Caco-2 (cell line): ENCODE measurements around the gene CREB5. TPM values are rescaled to one million over a fixed set of nuclear protein-coding genes. Genes with fewer than 3 reads are reported as not detected.

Source experiments
- BruUV-seq: library from RNA; stranded (reverse); fragments of 400-500 nt; replicated peaks from 2 replicates; lab custom pipeline; 2021; lab: Mats Ljungman, UMichigan
- CTCF ChIA-PET: fragments of 300-600 bp; sonication (Branson Sonifier 250); formaldehyde crosslinking; loops from one replicate; lab custom pipeline; 2022; ENCODE audit warnings: antibody characterized with exemption; lab: Charles Lee
- POLR2A ChIA-PET: fragments of 300-600 bp; sonication (Branson Sonifier 250); formaldehyde crosslinking; loops from one replicate; lab custom pipeline; 2022; ENCODE audit warnings: antibody characterized with exemption; lab: Charles Lee
- DNase-seq, 2 experiments: peaks; one replicate each; pipeline versions ENCODE4 v3.0.0 to v3.0.0-alpha.2; 2020 to 2022
- H3K27me3 ChIP-seq: replicated peaks from 2 replicates; pipeline ENCODE4 v1.6.0; 2011; ENCODE audit warnings: low read length; ENCODE audit not compliant: control insufficient read depth, insufficient read depth
- H3K36me3 ChIP-seq: 2 replicates; pipeline ENCODE4 v1.5.1; 2011; ENCODE audit warnings: low read length; ENCODE audit not compliant: control insufficient read depth, insufficient read depth
- H3K4me1 ChIP-seq: fragments of 250-450 bp; sonication (Bioruptor Pico); 2 replicates; pipeline ENCODE4 v1.5.1; 2020; ENCODE audit warnings: mild to moderate bottlenecking
- H3K4me3 ChIP-seq: 2 replicates; pipeline ENCODE4 v1.5.1; 2011; ENCODE audit warnings: low read depth, mild to moderate bottlenecking, control low read depth, low read length
- H3K9me3 ChIP-seq: fragments of 250-450 bp; sonication (Bioruptor Pico); 2 replicates; pipeline ENCODE4 v1.5.1; 2020; ENCODE audit warnings: mild to moderate bottlenecking, moderate library complexity
- H3K27ac Mint-ChIP-seq: one replicate; pipeline ENCODE4 v1.8.0; 2022; ENCODE audit warnings: mixed read lengths; ENCODE audit not compliant: unreplicated experiment
- H3K27me3 Mint-ChIP-seq: one replicate; pipeline ENCODE4 v1.8.0; 2022; ENCODE audit warnings: mixed read lengths; ENCODE audit not compliant: insufficient read depth, unreplicated experiment
- H3K36me3 Mint-ChIP-seq: one replicate; pipeline ENCODE4 v1.8.0; 2022; ENCODE audit warnings: mild to moderate bottlenecking, mixed read lengths; ENCODE audit not compliant: insufficient read depth, unreplicated experiment
- H3K4me1 Mint-ChIP-seq: one replicate; pipeline ENCODE4 v1.8.0; 2022; ENCODE audit warnings: low read depth, mixed read lengths; ENCODE audit not compliant: unreplicated experiment
- H3K4me3 Mint-ChIP-seq: one replicate; pipeline ENCODE4 v1.8.0; 2022; ENCODE audit warnings: mild to moderate bottlenecking, moderate library complexity, mixed read lengths; ENCODE audit not compliant: unreplicated experiment
- H3K9me3 Mint-ChIP-seq: one replicate; pipeline ENCODE4 v1.8.0; 2022; ENCODE audit warnings: mixed read lengths; ENCODE audit not compliant: unreplicated experiment
- intact Hi-C: fragments of 100-400 bp; cut with micrococcal nuclease; formaldehyde crosslinking; loops from one replicate; pipeline ENCODE4 v1.10.0; 2022; ENCODE audit not compliant: unreplicated experiment
- total RNA-seq: library from RNA; stranded (reverse); gene quantifications from 2 replicates; pipeline ENCODE4 v1.2.3, GENCODE V29; 2022
- TF ChIP-seq, protein P1 (sequence below), 2 experiments: fragments of 200-600 bp in 1 of 2; IDR thresholded peaks; 1 replicate in 1 of 2; 2 replicates in 1 of 2; pipeline versions ENCODE4 v1.5.1 to v1.8.0; 2011 to 2022; ENCODE audit warnings: antibody characterized with exemption in 1 of 2, control low read depth in 1 of 2, inconsistent platforms in 1 of 2, low read depth in 1 of 2, low read length in 1 of 2, mild to moderate bottlenecking in 1 of 2, moderate library complexity in 1 of 2; ENCODE audit not compliant: insufficient read depth in 1 of 2, severe bottlenecking in 1 of 2, unreplicated experiment in 1 of 2

CREB5 gene
- total RNA-seq, 1 experiment from 2014 or later: 9.1 TPM

DNA sequence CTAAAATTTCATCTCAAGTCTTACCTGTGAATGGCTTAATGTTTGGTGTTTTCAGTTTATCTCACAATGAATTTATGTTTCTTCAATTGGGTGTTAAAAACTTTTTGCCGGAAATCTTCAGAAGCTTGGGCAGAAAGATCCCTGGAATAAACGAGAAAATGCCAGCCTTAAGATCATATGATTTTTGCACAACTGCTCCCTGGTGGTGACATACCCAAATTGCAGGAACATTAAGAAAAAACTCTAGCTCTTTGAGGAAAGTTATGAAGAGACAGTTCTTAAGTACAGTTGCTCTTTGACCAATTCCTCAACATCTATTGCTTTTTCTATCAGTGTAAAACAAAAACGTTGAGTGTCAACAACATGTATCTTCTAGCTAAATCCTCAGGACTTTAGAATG is 48.2 kb upstream of the CREB5 start:
- TF ChIP-seq, protein P1, sequence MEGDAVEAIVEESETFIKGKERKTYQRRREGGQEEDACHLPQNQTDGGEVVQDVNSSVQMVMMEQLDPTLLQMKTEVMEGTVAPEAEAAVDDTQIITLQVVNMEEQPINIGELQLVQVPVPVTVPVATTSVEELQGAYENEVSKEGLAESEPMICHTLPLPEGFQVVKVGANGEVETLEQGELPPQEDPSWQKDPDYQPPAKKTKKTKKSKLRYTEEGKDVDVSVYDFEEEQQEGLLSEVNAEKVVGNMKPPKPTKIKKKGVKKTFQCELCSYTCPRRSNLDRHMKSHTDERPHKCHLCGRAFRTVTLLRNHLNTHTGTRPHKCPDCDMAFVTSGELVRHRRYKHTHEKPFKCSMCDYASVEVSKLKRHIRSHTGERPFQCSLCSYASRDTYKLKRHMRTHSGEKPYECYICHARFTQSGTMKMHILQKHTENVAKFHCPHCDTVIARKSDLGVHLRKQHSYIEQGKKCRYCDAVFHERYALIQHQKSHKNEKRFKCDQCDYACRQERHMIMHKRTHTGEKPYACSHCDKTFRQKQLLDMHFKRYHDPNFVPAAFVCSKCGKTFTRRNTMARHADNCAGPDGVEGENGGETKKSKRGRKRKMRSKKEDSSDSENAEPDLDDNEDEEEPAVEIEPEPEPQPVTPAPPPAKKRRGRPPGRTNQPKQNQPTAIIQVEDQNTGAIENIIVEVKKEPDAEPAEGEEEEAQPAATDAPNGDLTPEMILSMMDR (IDR thresholded peaks at IDR 0.05; ENCODE audit: insufficient read depth in 1 of 2, low read depth in 1 of 2, low read length in 1 of 2, severe bottlenecking in 1 of 2, unreplicated experiment in 1 of 2): peak; percentile 5 to 42
- CTCF ChIA-PET: interaction anchor here (0.7 to 1.4 kb wide), 2 partner anchors 65 to 1079 kb away, joined by 3 to 6 read pairs; no protein-coding TSS in a partner anchor
- Mint-ChIP-seq H3K4me3 (no peak overlapping the region), H3K4me1 (peaks cover 6% of the 10 kb centered on the region), H3K9me3 (peaks cover 18% of the 10 kb centered on the region), H3K27ac (no peak overlapping the region), H3K27me3 (peaks cover 3% of the 10 kb centered on the region), H3K36me3 (no peaks in the 10 kb centered on the region)
- H3K4me1 ChIP-seq: no peaks in the 10 kb centered on the region
- H3K27me3 ChIP-seq: no peaks in the 10 kb centered on the region; the same call in 1 of the 2 replicates
- DNase-seq: no peak
- POLR2A ChIA-PET: no interaction called here
- H3K36me3 ChIP-seq: no peaks in the 10 kb centered on the region
- intact Hi-C loops: loop anchor here (5.0 kb wide), 1 partner anchor 67 kb away; no protein-coding TSS in a partner anchor
- H3K4me3 ChIP-seq: no peak overlapping the region
- no TSS peak for BruUV-seq
- 0 out of 2 replicates have a peak, but pooled peaks cover 4% of the 10 kb centered on the region for H3K9me3 ChIP-seq

GRCh38 chr7:28369523-28369922 is 42.8 kb upstream of the CREB5 start:
- no TSS peak for BruUV-seq
- no peaks in the 10 kb centered on the region for H3K4me1 ChIP-seq
- DNase-seq: no peak
- H3K36me3 ChIP-seq: no peaks in the 10 kb centered on the region
- CTCF ChIA-PET: no interaction called here
- Mint-ChIP-seq H3K9me3 (peaks cover 14% of the 10 kb centered on the region), H3K27me3 (peaks cover 6% of the 10 kb centered on the region), H3K4me1 (peaks cover 6% of the 10 kb centered on the region), H3K36me3 (no peaks in the 10 kb centered on the region), H3K27ac (no peak overlapping the region), H3K4me3 (no peak overlapping the region)
- H3K4me3 ChIP-seq: no peak overlapping the region
- TF ChIP-seq, protein P1 (IDR thresholded peaks at IDR 0.05; ENCODE audit: insufficient read depth in 1 of 2, low read depth in 1 of 2, low read length in 1 of 2, severe bottlenecking in 1 of 2, unreplicated experiment in 1 of 2): no peak
- 0 out of 2 replicates have a peak, but pooled peaks cover 4% of the 10 kb centered on the region for H3K9me3 ChIP-seq
- POLR2A ChIA-PET: no interaction called here
- H3K27me3 ChIP-seq: no peaks in the 10 kb centered on the region
- intact Hi-C loops: no loop called here

DNA sequence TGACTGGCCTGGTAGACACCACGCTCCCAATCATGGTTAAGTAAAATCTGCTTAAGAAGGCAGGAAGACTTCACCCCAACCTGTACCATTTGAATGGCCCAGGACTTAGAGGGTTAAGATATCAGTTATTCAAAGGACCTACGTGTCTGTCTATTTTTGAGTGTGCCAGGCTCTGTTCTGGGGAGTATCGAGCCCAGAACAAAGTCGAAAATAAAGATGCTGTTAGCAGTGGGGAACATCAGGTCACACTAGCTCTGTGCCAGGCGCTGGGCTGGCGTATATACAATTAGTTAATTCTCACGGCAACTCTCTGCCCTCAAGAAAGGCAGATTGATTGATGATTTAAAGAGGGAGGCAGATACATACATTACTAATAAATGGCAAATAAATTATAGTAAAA is 40.5 kb upstream of the CREB5 start:
- H3K27me3 Mint-ChIP-seq: peaks cover 3% of the 10 kb centered on the region
- intact Hi-C loops: no loop called here
- no peaks in the 10 kb centered on the region for H3K27me3 ChIP-seq
- H3K27ac Mint-ChIP-seq: no peak overlapping the region
- BruUV-seq: no TSS peak
- H3K36me3 Mint-ChIP-seq: no peaks in the 10 kb centered on the region
- no peak overlapping the region for H3K4me3 Mint-ChIP-seq
- no peaks in the 10 kb centered on the region for H3K4me1 ChIP-seq
- DNase-seq: no peak
- no peak overlapping the region for H3K4me3 ChIP-seq
- no peaks in the 10 kb centered on the region for H3K36me3 ChIP-seq
- no peaks in the 10 kb centered on the region for H3K9me3 Mint-ChIP-seq
- POLR2A ChIA-PET: interaction anchor here (0.6 kb wide), 1 partner anchor 1029 kb away, joined by 3 read pairs; no protein-coding TSS in a partner anchor
- CTCF ChIA-PET: interaction anchor here (0.6 kb wide), 1 partner anchor 8 kb away, joined by 4 read pairs; no protein-coding TSS in a partner anchor
- H3K9me3 ChIP-seq: no peaks in the 10 kb centered on the region
- no peaks in the 10 kb centered on the region for H3K4me1 Mint-ChIP-seq
- TF ChIP-seq, protein P1 (IDR thresholded peaks at IDR 0.05; ENCODE audit: insufficient read depth in 1 of 2, low read depth in 1 of 2, low read length in 1 of 2, severe bottlenecking in 1 of 2, unreplicated experiment in 1 of 2): no peak
